Sigmoid colon (tissue), 4 donors: Measurements from ENCODE around the gene CHN2.

ENCODE experiments used
- EP300 ChIP-seq, 4 donors: sonication (generic); formaldehyde crosslinking; IDR thresholded peaks; one replicate each; pipeline ENCODE4 v1.6.1; 2017; ENCODE audit warnings: antibody characterized with exemption in 4 of 4
- POLR2AphosphoS5 ChIP-seq, 4 donors: sonication (generic); formaldehyde crosslinking; IDR thresholded peaks; one replicate each; pipeline ENCODE4 v1.6.1; 2017; ENCODE audit warnings: antibody characterized with exemption in 4 of 4
- TF ChIP-seq, protein P1 (sequence below), 4 experiments: fragments of 450-650 bp in 3 of 4; fragments of 200-600 bp in 1 of 4; IDR thresholded peaks; one replicate each; pipeline ENCODE4 v1.5.1; 2016 to 2019; ENCODE audit warnings: antibody characterized with exemption in 4 of 4, mild to moderate bottlenecking in 3 of 4, moderate library complexity in 2 of 4

DNA sequence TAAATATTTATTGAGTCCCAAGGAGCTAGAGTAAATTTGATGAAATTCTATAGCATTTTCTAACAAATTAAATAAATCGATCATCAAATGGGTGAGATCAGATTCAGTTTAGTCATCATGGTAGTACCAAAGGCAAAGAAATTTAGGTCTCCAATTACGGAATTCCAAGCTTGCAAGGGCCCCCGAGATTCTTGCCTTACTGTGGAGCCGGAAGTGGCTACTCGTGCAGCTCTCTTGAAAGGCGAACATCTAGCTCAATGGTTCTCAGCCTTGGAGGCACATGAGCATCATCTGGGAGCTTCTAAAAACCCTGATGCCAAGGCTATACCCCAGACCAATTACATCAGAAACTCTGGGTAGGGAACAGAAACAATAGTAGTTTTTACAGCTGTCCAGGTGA lies 251.2 kb downstream of the CHN2 start:
- TF ChIP-seq EP300 (IDR thresholded peaks at IDR 0.05) (no peak), POLR2AphosphoS5 (IDR thresholded peaks at IDR 0.05) (no peak)
- TF ChIP-seq, protein P1, sequence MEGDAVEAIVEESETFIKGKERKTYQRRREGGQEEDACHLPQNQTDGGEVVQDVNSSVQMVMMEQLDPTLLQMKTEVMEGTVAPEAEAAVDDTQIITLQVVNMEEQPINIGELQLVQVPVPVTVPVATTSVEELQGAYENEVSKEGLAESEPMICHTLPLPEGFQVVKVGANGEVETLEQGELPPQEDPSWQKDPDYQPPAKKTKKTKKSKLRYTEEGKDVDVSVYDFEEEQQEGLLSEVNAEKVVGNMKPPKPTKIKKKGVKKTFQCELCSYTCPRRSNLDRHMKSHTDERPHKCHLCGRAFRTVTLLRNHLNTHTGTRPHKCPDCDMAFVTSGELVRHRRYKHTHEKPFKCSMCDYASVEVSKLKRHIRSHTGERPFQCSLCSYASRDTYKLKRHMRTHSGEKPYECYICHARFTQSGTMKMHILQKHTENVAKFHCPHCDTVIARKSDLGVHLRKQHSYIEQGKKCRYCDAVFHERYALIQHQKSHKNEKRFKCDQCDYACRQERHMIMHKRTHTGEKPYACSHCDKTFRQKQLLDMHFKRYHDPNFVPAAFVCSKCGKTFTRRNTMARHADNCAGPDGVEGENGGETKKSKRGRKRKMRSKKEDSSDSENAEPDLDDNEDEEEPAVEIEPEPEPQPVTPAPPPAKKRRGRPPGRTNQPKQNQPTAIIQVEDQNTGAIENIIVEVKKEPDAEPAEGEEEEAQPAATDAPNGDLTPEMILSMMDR (IDR thresholded peaks at IDR 0.05), result no peak
